Neural cell (in vitro differentiated cells): ENCODE data around the gene HDC.

Experiments used
- CTCF ChIP-seq: fragments of 450-650 bp; IDR thresholded peaks from 2 replicates; pipeline ENCODE4 v1.5.1; 2014; ENCODE audit warnings: antibody characterized with exemption, mild to moderate bottlenecking, moderate library complexity; ENCODE audit not compliant: poor library complexity, severe bottlenecking
- EP300 ChIP-seq: fragments of 450-650 bp; conservative IDR thresholded peaks from 2 replicates; pipeline ENCODE4 v1.6.1; 2014; ENCODE audit warnings: antibody characterized with exemption, mild to moderate bottlenecking, moderate library complexity; ENCODE audit not compliant: poor library complexity, severe bottlenecking
- EZH2 ChIP-seq: fragments of 200-600, 300-800 bp; shearing (Covaris generic), sonication (generic); IDR thresholded peaks from 2 replicates; pipeline ENCODE4 v1.6.1; 2014; ENCODE audit warnings: antibody characterized with exemption, low read length, borderline replicate concordance, mild to moderate bottlenecking; ENCODE audit not compliant: insufficient read depth, poor library complexity, severe bottlenecking
- MXI1 ChIP-seq: fragments of 450-650 bp; conservative IDR thresholded peaks from 2 replicates; pipeline ENCODE4 v1.6.1; 2014; ENCODE audit warnings: antibody characterized with exemption, mild to moderate bottlenecking; ENCODE audit not compliant: poor library complexity, severe bottlenecking
- RAD21 ChIP-seq: fragments of 450-650 bp; conservative IDR thresholded peaks from 2 replicates; pipeline ENCODE4 v1.6.1; 2014; ENCODE audit warnings: antibody characterized with exemption, mild to moderate bottlenecking, moderate library complexity
- REST ChIP-seq: IDR thresholded peaks from 2 replicates; pipeline ENCODE4 v1.6.1; 2012; ENCODE audit warnings: borderline replicate concordance

GRCh38 chr15:50192926-50193620 is 72.5 kb downstream of the HDC start:
- TF ChIP-seq CTCF = no peak
- no peak for TF ChIP-seq RAD21
- TF ChIP-seq EZH2 = no peak
- TF ChIP-seq EP300 = no peak
- TF ChIP-seq REST = no peak
- TF ChIP-seq MXI1 = no peak
